ENCODE measurements around the gene TREX2.
A peak's percentile ranks its signal among the peaks of the same experiment; 100 is the strongest.

Gene TREX2

DNA sequence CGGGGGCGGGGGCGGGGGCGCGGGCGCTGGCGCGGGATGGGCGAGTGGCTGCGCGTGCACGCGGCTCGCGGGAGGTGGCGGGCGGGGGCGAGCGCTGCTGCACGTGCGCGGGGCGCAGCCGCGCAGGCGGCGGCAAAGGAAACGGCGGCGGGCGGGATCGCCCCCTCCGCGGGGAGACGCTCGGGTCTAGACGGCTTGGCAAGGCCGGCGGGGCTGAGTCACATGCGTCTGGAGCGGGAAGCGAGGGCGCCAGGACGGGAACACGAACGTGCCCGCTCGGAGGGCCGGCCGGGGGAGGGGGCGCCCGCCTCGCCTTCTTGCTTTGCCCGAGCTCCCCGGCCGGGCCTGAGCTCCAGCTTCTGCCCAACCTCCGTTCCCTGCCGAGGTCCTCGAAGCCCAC is 28.9 kb upstream of the TREX2 start:
- H3K9ac ChIP-seq (ENCODE audit: low read length) = no peak overlapping the region; the same call in 1 of the 2 replicates
- H3K36me3 ChIP-seq (ENCODE audit: insufficient read depth, low read length) = no peaks in the 10 kb centered on the region
- H3K27me3 ChIP-seq (ENCODE audit: insufficient read depth, low read length) = no peaks in the 10 kb centered on the region
- H3K4me3 ChIP-seq (ENCODE audit: low read depth, low read length, poor library complexity, severe bottlenecking) = peak overlapping the region; percentile 29
- TF ChIP-seq EZH2 (IDR thresholded peaks at IDR 0.05; ENCODE audit: borderline replicate concordance, low read length) = no peak
- TF ChIP-seq, protein P1, sequence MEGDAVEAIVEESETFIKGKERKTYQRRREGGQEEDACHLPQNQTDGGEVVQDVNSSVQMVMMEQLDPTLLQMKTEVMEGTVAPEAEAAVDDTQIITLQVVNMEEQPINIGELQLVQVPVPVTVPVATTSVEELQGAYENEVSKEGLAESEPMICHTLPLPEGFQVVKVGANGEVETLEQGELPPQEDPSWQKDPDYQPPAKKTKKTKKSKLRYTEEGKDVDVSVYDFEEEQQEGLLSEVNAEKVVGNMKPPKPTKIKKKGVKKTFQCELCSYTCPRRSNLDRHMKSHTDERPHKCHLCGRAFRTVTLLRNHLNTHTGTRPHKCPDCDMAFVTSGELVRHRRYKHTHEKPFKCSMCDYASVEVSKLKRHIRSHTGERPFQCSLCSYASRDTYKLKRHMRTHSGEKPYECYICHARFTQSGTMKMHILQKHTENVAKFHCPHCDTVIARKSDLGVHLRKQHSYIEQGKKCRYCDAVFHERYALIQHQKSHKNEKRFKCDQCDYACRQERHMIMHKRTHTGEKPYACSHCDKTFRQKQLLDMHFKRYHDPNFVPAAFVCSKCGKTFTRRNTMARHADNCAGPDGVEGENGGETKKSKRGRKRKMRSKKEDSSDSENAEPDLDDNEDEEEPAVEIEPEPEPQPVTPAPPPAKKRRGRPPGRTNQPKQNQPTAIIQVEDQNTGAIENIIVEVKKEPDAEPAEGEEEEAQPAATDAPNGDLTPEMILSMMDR (IDR thresholded peaks at IDR 0.05; ENCODE audit: low read length) = no peak
- H3K4me1 ChIP-seq (ENCODE audit: insufficient read depth, low read length, severe bottlenecking) = peaks cover 11% of the 10 kb centered on the region
- H2AFZ ChIP-seq (ENCODE audit: low read length) = no peak overlapping the region
- H4K20me1 ChIP-seq (ENCODE audit: insufficient read depth, low read length) = no peaks in the 10 kb centered on the region
- H3K9me2 ChIP-seq (ENCODE audit: low read depth, low read length) = no peaks in the 10 kb centered on the region
- H3K79me2 ChIP-seq (ENCODE audit: insufficient read depth, low read length) = peaks cover under 1% of the 10 kb centered on the region; the same call in 1 of the 2 replicates
- H3K4me2 ChIP-seq (ENCODE audit: low read length) = peak overlapping the region; percentile 44; the same call in 1 of the 2 replicates
- no peaks in the 10 kb centered on the region for H3K9me3 ChIP-seq (ENCODE audit: low read length)
- no peaks in the 10 kb centered on the region for H3F3A ChIP-seq (ENCODE audit: insufficient read depth, low read length)
- H3K27ac ChIP-seq (ENCODE audit: low read depth, low read length, poor library complexity, severe bottlenecking) = no peak overlapping the region

DNA sequence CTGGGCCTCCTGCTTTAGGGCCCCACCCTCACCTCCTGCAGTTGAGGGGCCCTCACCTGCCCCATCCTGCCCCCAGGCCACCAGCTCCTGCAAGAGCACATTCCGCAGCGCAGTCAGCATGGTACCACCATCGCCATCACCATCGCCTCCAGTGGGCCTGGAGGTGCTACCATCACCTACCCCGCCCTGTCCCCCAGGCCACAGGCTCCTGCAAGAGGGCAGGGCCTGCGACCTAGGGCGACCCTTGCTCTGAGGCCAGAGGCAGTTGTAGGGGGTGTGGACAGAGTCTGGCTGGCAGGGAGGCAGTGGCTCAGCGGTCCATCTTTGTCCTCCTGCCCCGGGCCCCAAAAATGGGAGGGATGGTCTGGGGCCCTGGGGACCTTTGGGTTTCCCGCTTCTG is 28.4 kb upstream of the TREX2 start:
- H3K27ac ChIP-seq (ENCODE audit: low read depth, low read length, poor library complexity, severe bottlenecking) = no peak overlapping the region
- no peaks in the 10 kb centered on the region for H3K9me3 ChIP-seq (ENCODE audit: low read length)
- H2AFZ ChIP-seq (ENCODE audit: low read length) = no peak overlapping the region
- peaks cover 3% of the 10 kb centered on the region; the same call in 1 of the 2 replicates for H3K79me2 ChIP-seq (ENCODE audit: insufficient read depth, low read length)
- H3K27me3 ChIP-seq (ENCODE audit: insufficient read depth, low read length) = no peaks in the 10 kb centered on the region
- no peak overlapping the region for H3K9ac ChIP-seq (ENCODE audit: low read length)
- no peak for TF ChIP-seq EZH2 (IDR thresholded peaks at IDR 0.05; ENCODE audit: borderline replicate concordance, low read length)
- TF ChIP-seq, protein P1 (IDR thresholded peaks at IDR 0.05; ENCODE audit: low read length) = no peak
- no peaks in the 10 kb centered on the region for H3K9me2 ChIP-seq (ENCODE audit: low read depth, low read length)
- H3F3A ChIP-seq (ENCODE audit: insufficient read depth, low read length) = no peaks in the 10 kb centered on the region
- no peak overlapping the region for H3K4me3 ChIP-seq (ENCODE audit: low read depth, low read length, poor library complexity, severe bottlenecking)
- peaks cover 16% of the 10 kb centered on the region for H3K4me1 ChIP-seq (ENCODE audit: insufficient read depth, low read length, severe bottlenecking)
- H3K36me3 ChIP-seq (ENCODE audit: insufficient read depth, low read length) = no peaks in the 10 kb centered on the region
- no peak overlapping the region for H3K4me2 ChIP-seq (ENCODE audit: low read length)
- no peaks in the 10 kb centered on the region for H4K20me1 ChIP-seq (ENCODE audit: insufficient read depth, low read length)

DNA sequence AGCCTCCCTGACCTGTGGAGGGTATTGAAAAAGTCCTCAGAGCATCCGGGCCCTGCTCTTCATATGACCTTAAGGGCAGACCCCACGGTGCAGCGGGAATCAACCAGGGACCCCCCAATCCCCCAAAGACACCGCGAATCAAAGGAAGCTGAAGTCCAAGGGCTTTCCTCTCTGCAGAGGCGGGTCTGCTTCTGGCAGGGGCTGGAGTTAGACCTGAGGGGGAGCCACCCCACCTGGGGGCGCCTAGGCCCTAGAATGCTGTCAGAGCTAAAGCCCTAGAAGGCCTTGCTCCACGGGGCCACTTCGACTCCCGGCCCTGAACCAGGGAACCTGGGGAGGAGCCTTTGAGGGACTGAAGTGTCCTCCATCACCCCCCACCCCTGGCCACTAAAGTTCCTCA is 27.3 kb upstream of the TREX2 start:
- no peak for TF ChIP-seq EZH2 (IDR thresholded peaks at IDR 0.05; ENCODE audit: borderline replicate concordance, low read length)
- TF ChIP-seq, protein P1 (IDR thresholded peaks at IDR 0.05; ENCODE audit: low read length) = no peak

More for the DNA sequence above, 27.3 kb upstream of the TREX2 start:
- H3K4me3 ChIP-seq (ENCODE audit: low read depth, low read length, poor library complexity, severe bottlenecking) = no peak overlapping the region
- H3K4me2 ChIP-seq (ENCODE audit: low read length) = no peak overlapping the region
- H2AFZ ChIP-seq (ENCODE audit: low read length) = no peak overlapping the region
- H3K9me3 ChIP-seq (ENCODE audit: low read length) = no peaks in the 10 kb centered on the region
- no peak overlapping the region for H3K9ac ChIP-seq (ENCODE audit: low read length)
- no peak overlapping the region for H3K27ac ChIP-seq (ENCODE audit: low read depth, low read length, poor library complexity, severe bottlenecking)
- no peaks in the 10 kb centered on the region for H3K9me2 ChIP-seq (ENCODE audit: low read depth, low read length)
- no peaks in the 10 kb centered on the region for H3F3A ChIP-seq (ENCODE audit: insufficient read depth, low read length)
- H3K79me2 ChIP-seq (ENCODE audit: insufficient read depth, low read length) = peaks cover 3% of the 10 kb centered on the region; the same call in 1 of the 2 replicates
- peaks cover 20% of the 10 kb centered on the region for H3K4me1 ChIP-seq (ENCODE audit: insufficient read depth, low read length, severe bottlenecking)
- no peaks in the 10 kb centered on the region for H3K27me3 ChIP-seq (ENCODE audit: insufficient read depth, low read length)
- 0 out of 2 replicates have a peak, but pooled peaks cover 6% of the 10 kb centered on the region for H3K36me3 ChIP-seq (ENCODE audit: insufficient read depth, low read length)
- H4K20me1 ChIP-seq (ENCODE audit: insufficient read depth, low read length) = no peaks in the 10 kb centered on the region
